Spinal cord (tissue), 10 donors: Measurements from ENCODE around the gene INPP5F. TPM values are rescaled to one million over a fixed set of nuclear protein-coding genes. Genes with fewer than 3 reads are reported as not detected.
A peak's percentile ranks its signal among the peaks of the same experiment; 100 is the strongest.
"Not testable (repeated sequence)": the region's sequence is repeated elsewhere in the genome, so short reads cannot be mapped to it uniquely, and the experiment has no call there.

Experiments used
- DNase-seq, 6 donors: peaks; one replicate each; pipeline versions ENCODE4 v3.0.0 to v3.0.0-alpha.2; 2013 to 2015; ENCODE audit warnings: low spot score in 6 of 6, low read depth in 4 of 6
- H3K27ac ChIP-seq: one replicate; pipeline ENCODE4 v1.5.1; 2013; ENCODE audit warnings: low read depth, low read length, control low read depth
- H3K27me3 ChIP-seq: one replicate; pipeline ENCODE4 v1.6.1; 2013; ENCODE audit warnings: low read length; ENCODE audit not compliant: control insufficient read depth, insufficient read depth
- H3K36me3 ChIP-seq: one replicate; pipeline ENCODE4 v1.6.1; 2013; ENCODE audit warnings: low read length; ENCODE audit not compliant: control insufficient read depth, insufficient read depth
- H3K4me1 ChIP-seq: one replicate; pipeline ENCODE4 v1.6.1; 2013; ENCODE audit warnings: low read length; ENCODE audit not compliant: control insufficient read depth, insufficient read depth
- H3K4me3 ChIP-seq: one replicate; pipeline ENCODE4 v1.5.1; 2013; ENCODE audit warnings: low read depth, low read length, control low read depth
- H3K9me3 ChIP-seq: one replicate; pipeline ENCODE4 v1.6.1; 2013; ENCODE audit warnings: low read length; ENCODE audit not compliant: control insufficient read depth, insufficient read depth
- WGBS: methylation state at CpG from one replicate; pipeline ENCODE4 v1.1.5; 2013; ENCODE audit warnings: missing lambda C conversion rate; ENCODE audit not compliant: insufficient coverage; 5-methylcytosine and 5-hydroxymethylcytosine counted together
- polyA plus RNA-seq, 2 donors: library from polyadenylated mRNA; unstranded; fragments of 120-200 nt; gene quantifications; one replicate each; pipeline ENCODE4 v1.2.1, GENCODE V29; 2013; ENCODE audit not compliant: insufficient read length in 2 of 2
- small RNA-seq: library from RNA; depleted of rRNA; stranded (forward); fragments of <200 nt; gene quantifications from one replicate; pipeline ENCODE3, GENCODE V24; 2014; ENCODE audit warnings: low replicate concordance
- total RNA-seq, 2 donors: library from RNA; depleted of rRNA in 1 of 2; stranded (reverse); fragments of 120-200 nt in 1 of 2; fragments of >200 nt in 1 of 2; gene quantifications; one replicate each; pipeline versions ENCODE4 v1.2.3 to v1.2.4, GENCODE V29; 2013 to 2014
- donor health status: healthy.

Gene INPP5F
- total and polyA plus RNA-seq, 4 donors: 99.5 to 350 (median 301) TPM

DNA sequence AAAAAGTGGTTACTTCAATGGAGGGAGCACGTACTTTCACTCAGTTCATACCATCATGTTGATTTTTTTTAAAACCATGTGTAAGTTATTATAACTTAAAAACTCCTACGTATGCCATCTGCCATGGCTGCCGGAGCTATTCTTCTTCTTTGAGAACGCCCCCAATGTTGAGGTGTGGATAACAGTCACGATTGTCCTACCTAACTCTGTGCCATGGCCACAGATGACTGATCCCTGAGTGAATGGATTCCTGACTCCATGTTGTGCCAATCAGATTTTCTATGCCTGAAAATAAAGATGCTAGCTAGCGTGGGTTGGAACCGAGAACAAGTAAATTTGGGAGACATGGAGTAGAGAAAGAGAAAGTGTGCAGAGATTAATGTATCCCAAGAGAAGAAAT, 141.5 kb downstream of the INPP5F start:
- H3K27ac ChIP-seq: no peak overlapping the region
- no peak for DNase-seq
- 84% methylated on average over 3 of the region's 7 CpGs for WGBS
- H3K4me3 ChIP-seq: no peak overlapping the region
- H3K9me3 ChIP-seq: no peaks in the 10 kb centered on the region
- H3K4me1 ChIP-seq: no peaks in the 10 kb centered on the region
- no peaks in the 10 kb centered on the region for H3K27me3 ChIP-seq
- no peaks in the 10 kb centered on the region for H3K36me3 ChIP-seq

DNA sequence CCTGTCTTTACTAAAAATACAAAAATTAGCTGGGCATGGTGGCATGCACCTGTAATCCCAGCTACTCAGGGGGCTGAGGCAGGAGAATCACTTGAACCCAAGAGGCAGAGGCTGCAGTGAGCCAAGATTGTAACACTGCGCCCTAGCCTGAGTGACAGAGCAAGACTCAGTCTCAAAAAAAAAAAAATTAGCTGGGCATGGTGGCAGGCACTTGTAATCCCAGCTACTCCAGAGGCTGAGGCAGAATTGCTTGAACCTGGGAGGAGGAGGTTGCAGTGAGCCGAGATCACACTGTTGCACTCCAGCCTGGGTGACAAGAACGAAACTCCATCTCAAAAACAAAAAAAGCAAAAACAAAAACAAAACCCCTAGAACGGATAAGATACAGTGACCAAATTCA, 143.5 kb downstream of the INPP5F start:
- WGBS: 80% methylated on average over 2 of the region's 4 CpGs
- H3K9me3 ChIP-seq, H3K27ac ChIP-seq, H3K4me3 ChIP-seq, H3K36me3 ChIP-seq, H3K27me3 ChIP-seq, H3K4me1 ChIP-seq, DNase-seq: not testable (repeated sequence)

DNA sequence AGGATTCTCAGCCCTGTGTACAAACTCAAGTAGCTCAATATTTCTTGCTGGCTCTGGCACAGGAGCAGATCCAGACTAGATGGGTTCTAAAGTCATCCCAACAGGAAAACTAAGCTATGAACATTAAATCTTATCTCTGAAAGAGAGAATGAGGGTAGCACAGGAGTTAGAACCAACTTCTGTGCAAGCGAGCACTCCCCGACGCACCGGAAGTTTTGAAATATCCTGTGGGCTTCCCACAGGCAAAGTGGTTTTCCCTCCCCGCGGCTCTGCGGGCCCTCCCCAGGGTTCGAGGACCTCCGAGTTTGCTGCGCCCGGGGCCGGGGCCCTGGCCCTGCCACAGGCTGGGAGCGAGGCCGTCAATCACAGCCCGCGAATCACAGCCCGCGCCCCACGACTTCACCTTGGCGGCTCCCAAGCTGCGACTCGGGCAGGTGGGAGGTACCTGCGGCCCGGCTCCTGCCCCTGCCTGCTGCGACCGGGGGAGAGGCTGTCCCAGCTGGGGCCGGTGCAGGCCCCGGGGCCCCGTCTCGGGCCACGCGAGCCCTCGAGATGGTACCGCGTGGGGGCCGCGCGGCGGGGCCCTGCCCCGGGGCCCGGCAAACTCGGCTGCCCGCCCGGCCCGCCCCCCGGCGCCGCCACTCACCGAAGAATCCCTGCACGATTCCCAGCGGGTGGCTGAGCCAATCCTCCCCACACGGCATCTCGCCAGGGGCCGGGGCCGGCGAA, 146.2 kb downstream of the INPP5F start:
- under 1% methylated on average over 52 of the region's 56 CpGs for WGBS
- H3K4me3 ChIP-seq: peak overlapping the region; percentile 86
- DNase-seq: peak in 2 of 6 donors; percentile 45 to 62
- peaks cover 6% of the 10 kb centered on the region for H3K4me1 ChIP-seq
- peak overlapping the region; percentile 69 for H3K27ac ChIP-seq
- no peaks in the 10 kb centered on the region for H3K9me3 ChIP-seq
- no peaks in the 10 kb centered on the region for H3K27me3 ChIP-seq
- no peaks in the 10 kb centered on the region for H3K36me3 ChIP-seq

DNA sequence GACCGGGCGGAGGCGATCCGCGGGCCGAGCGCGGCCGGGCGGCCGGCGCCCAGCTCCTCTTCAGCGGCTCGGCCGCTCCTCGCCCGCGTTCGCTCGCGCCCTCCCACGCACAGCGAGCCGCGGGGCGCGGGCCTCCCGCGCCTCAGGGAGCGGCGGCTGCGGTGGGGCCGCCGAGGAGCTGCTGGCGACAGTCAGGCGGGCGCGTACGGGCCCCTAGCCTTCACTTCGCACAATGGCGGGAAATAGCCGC, 146.7 kb downstream of the INPP5F start, which contains the start of gene MCMBP:
TSS of gene MCMBP (minus strand) at position 234 of the 250 bp plus-strand sequence. CDS start 259 bp downstream, outside the sequence.
- DNase-seq: peak in 1 of 6 donors; percentile 20
- peak within 1 kb of the TSS; percentile 86 for H3K4me3 ChIP-seq
- H3K27ac ChIP-seq: peak within 1 kb of the TSS; percentile 96
- no peaks in the 10 kb centered on the region for H3K27me3 ChIP-seq
- WGBS: 0% methylated on average over 42 of the region's 42 CpGs
- H3K4me1 ChIP-seq: peaks cover 6% of the 10 kb centered on the region
- H3K9me3 ChIP-seq: no peaks in the 10 kb centered on the region
- H3K36me3 ChIP-seq: no peaks in the 10 kb centered on the region

DNA sequence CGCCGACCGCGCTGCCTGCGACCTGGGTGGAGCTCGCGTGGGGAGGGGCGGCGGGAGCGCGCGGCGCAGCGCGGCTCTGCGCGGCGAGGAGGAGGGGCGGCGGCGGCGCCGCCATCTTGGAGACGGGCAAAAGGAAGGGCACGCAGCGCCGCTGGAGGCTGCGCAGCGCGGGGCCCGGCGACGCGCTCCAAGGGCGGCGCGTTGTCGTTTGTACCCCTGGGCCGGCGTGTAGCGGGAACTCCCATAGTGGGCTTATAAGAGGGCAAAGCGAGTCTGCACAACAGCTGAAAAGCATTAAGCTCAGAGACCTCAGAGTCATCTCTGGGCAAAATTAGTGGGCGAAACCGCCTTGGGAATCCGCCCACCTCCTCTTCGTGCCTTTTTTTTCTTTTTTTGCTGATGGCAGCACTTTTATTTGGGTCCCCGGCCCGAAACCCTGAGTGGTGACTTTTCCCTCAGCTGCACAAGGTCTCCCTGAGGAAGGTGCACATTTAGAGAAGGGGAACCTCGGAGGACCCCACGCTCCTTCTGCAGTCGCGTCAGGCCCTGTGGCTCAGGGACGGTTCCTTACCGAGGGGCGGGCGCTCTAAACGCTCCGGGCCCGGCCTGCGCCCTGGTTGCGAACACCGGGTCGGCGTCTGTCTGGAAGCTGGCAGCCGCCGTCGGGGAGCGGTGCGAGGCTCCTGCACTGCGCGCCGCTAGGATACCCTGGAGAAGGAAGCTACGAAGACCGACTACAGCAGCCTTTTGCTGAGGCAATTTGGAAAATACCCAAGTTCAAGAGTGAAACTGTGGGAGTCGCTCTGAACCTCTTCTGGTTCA, 147.2 kb downstream of the INPP5F start:
- H3K27ac ChIP-seq: peak overlapping the region; percentile 96
- H3K36me3 ChIP-seq: no peaks in the 10 kb centered on the region
- H3K4me3 ChIP-seq: peak overlapping the region; percentile 86

DNA sequence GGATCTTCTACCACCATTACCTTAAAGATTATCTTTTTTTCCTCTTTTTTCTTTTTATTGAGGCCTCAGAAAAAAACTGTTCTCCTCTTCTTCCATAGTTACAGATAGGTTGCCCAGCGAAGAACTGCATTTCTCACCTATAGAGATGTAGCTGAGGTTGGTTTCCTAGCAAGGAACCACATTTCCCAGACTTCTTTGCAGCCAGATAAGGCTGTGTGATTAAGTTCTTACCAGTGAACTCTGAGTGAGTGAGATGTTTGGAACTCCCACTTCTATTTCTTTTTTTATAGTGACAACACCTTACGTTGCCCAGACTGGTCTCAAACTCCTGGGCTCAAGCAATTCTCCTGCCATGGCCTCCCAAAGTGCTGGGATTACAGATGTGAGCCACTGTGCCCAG, 152.7 kb downstream of the INPP5F start:
- Histone ChIP-seq H3K27ac (no peak overlapping the region), H3K4me1 (peaks cover 2% of the 10 kb centered on the region), H3K36me3 (no peaks in the 10 kb centered on the region), H3K4me3 (no peak overlapping the region), H3K27me3 (no peaks in the 10 kb centered on the region), H3K9me3 (no peaks in the 10 kb centered on the region)
- 86% methylated on average over 1 of the region's 2 CpGs for WGBS
- no peak for DNase-seq

More for the DNA sequence above, 147.2 kb downstream of the INPP5F start:
- Histone ChIP-seq H3K27me3 (no peaks in the 10 kb centered on the region), H3K9me3 (no peaks in the 10 kb centered on the region), H3K4me1 (peaks cover 6% of the 10 kb centered on the region)
- DNase-seq: peak; percentile 72 to 97 (median 84)
- under 1% methylated on average over 75 of the region's 75 CpGs for WGBS

Small RNA genes lying within 50 kb of the gene (small RNA-seq; reads per million reads assigned to genes)
- gene RN7SL846P: not detected

Other genes starting within 250 kb of the INPP5F start
- gene RGS10, start 183.3 kb upstream of the INPP5F start, total RNA-seq: 10 to 100 TPM; 32.8 to 34.5 TPM
- 10 to 100 TPM; 20.4 to 27.2 TPM for gene RGS10, start 183.3 kb upstream of the INPP5F start, polyA plus RNA-seq
- 10 to 100 TPM; 72.5 to 85.5 TPM for gene TIAL1, start 129.1 kb upstream of the INPP5F start, total RNA-seq
- gene TIAL1, start 129.1 kb upstream of the INPP5F start, polyA plus RNA-seq: 100 to 1,000 TPM; 130 to 136 TPM
- 1 to 10 TPM; 7.9 to 8.9 TPM for gene BAG3, start 74.7 kb upstream of the INPP5F start, total RNA-seq
- gene BAG3, start 74.7 kb upstream of the INPP5F start, polyA plus RNA-seq: 10 to 100 TPM; 21.9 to 23.3 TPM
- gene MCMBP, start 146.8 kb downstream of the INPP5F start, total RNA-seq: 10 to 100 TPM; 45.0 to 46.5 TPM
- gene MCMBP, start 146.8 kb downstream of the INPP5F start, polyA plus RNA-seq: 10 to 100 TPM; 31.1 to 39.9 TPM
- 10 to 100 TPM; 15.9 to 32.8 TPM for gene SEC23IP, start 166.7 kb downstream of the INPP5F start, total RNA-seq
- gene SEC23IP, start 166.7 kb downstream of the INPP5F start, polyA plus RNA-seq: 10 to 100 TPM; 35.3 to 36.0 TPM